Astrocyte (in vitro differentiated cells and primary cell): ENCODE measurements around the gene REPIN1. TPM values are rescaled to one million over a fixed set of nuclear protein-coding genes. Genes with fewer than 3 reads are reported as not detected.

Experiments
- DNase-seq: peaks from one replicate; pipeline ENCODE4 v3.0.0-alpha.2; 2010; ENCODE audit warnings: low read depth
- FAIRE-seq: peaks from 2 replicates; lab custom pipeline; 2011; peaks lifted over from hg19 to GRCh38; lab: Jason Lieb, UNC
- H2AFZ ChIP-seq: 2 replicates; pipeline ENCODE4 v1.6.0; 2012; ENCODE audit warnings: low read depth, low read length, inconsistent platforms
- H3K27ac ChIP-seq: 2 replicates; pipeline ENCODE4 v1.5.1; 2011; ENCODE audit warnings: low read depth, low read length, inconsistent platforms
- H3K27me3 ChIP-seq: 2 replicates; pipeline ENCODE4 v1.6.0; 2011; ENCODE audit warnings: low read length, inconsistent platforms; ENCODE audit not compliant: insufficient read depth
- H3K36me3 ChIP-seq: 2 replicates; pipeline ENCODE4 v1.5.1; 2011; ENCODE audit warnings: low read length, inconsistent platforms; ENCODE audit not compliant: insufficient read depth
- H3K4me1 ChIP-seq: 2 replicates; pipeline ENCODE4 v1.5.1; 2011; ENCODE audit warnings: low read length, inconsistent platforms; ENCODE audit not compliant: insufficient read depth
- H3K4me2 ChIP-seq: 2 replicates; pipeline ENCODE4 v1.6.0; 2012; ENCODE audit warnings: low read length, inconsistent platforms
- H3K4me3 ChIP-seq: 2 replicates; pipeline ENCODE4 v1.5.1; 2011; ENCODE audit warnings: low read depth, mild to moderate bottlenecking, low read length, inconsistent platforms; ENCODE audit not compliant: insufficient read depth
- H3K79me2 ChIP-seq: 2 replicates; pipeline ENCODE4 v1.6.0; 2012; ENCODE audit warnings: mild to moderate bottlenecking, low read length, inconsistent platforms; ENCODE audit not compliant: insufficient read depth
- H3K9ac ChIP-seq: 2 replicates; pipeline ENCODE4 v1.6.0; 2012; ENCODE audit warnings: mild to moderate bottlenecking, low read length, inconsistent platforms
- H3K9me3 ChIP-seq: 2 replicates; pipeline ENCODE4 v1.5.1; 2012; ENCODE audit warnings: low read depth, mild to moderate bottlenecking, low read length, inconsistent platforms; ENCODE audit not compliant: insufficient read depth
- H4K20me1 ChIP-seq: 2 replicates; pipeline ENCODE4 v1.6.0; 2012; ENCODE audit warnings: low read length, inconsistent platforms; ENCODE audit not compliant: insufficient read depth
- H3K27ac Mint-ChIP-seq: one replicate; pipeline ENCODE4 v1.8.0; 2021; ENCODE audit warnings: mild to moderate bottlenecking, mixed read lengths; ENCODE audit not compliant: unreplicated experiment
- H3K27me3 Mint-ChIP-seq: one replicate; pipeline ENCODE4 v1.8.0; 2021; ENCODE audit warnings: low read depth, mixed read lengths; ENCODE audit not compliant: unreplicated experiment
- H3K36me3 Mint-ChIP-seq: one replicate; pipeline ENCODE4 v1.8.0; 2021; ENCODE audit warnings: low read depth, mixed read lengths; ENCODE audit not compliant: unreplicated experiment
- H3K4me1 Mint-ChIP-seq: one replicate; pipeline ENCODE4 v1.8.0; 2021; ENCODE audit warnings: low read depth, mixed read lengths; ENCODE audit not compliant: unreplicated experiment
- H3K4me3 Mint-ChIP-seq: one replicate; pipeline ENCODE4 v1.8.0; 2021; ENCODE audit warnings: mild to moderate bottlenecking, moderate library complexity, mixed read lengths; ENCODE audit not compliant: unreplicated experiment
- H3K9me3 Mint-ChIP-seq: one replicate; pipeline ENCODE4 v1.8.0; 2021; ENCODE audit warnings: mild to moderate bottlenecking, mixed read lengths; ENCODE audit not compliant: unreplicated experiment
- CTCF ChIP-seq: IDR thresholded peaks from 2 replicates; pipeline ENCODE4 v1.5.1; 2011; ENCODE audit warnings: low read depth, mild to moderate bottlenecking, inconsistent platforms, low read length, moderate library complexity; ENCODE audit not compliant: insufficient read depth
- EZH2 ChIP-seq: IDR thresholded peaks from 2 replicates; pipeline ENCODE4 v1.6.1; 2012; ENCODE audit warnings: mild to moderate bottlenecking, low read length, inconsistent platforms; ENCODE audit not compliant: insufficient read depth
- total RNA-seq: library from RNA; stranded (reverse); gene quantifications from 2 replicates; pipeline ENCODE4 v1.2.1, GENCODE V29; 2021

The REPIN1 gene
- total RNA-seq, 1 donor from 2014 or later, result 95.3 TPM

- no peak overlapping the region for H3K4me3 ChIP-seq
- DNase-seq (no peak), FAIRE-seq (no peak)
- peaks cover 3% of the 10 kb centered on the region for H3K27me3 Mint-ChIP-seq
- peaks cover 9% of the 10 kb centered on the region for H3K4me1 Mint-ChIP-seq
- peaks cover 2% of the 10 kb centered on the region for H3K4me1 ChIP-seq
- no peak overlapping the region for H3K4me2 ChIP-seq
- H3K9ac ChIP-seq, result no peak overlapping the region
- no peaks in the 10 kb centered on the region for H3K79me2 ChIP-seq
- H3K4me3 Mint-ChIP-seq, result no peak overlapping the region
- H3K27ac ChIP-seq, result no peak overlapping the region
- H3K9me3 ChIP-seq, result no peaks in the 10 kb centered on the region
- H3K9me3 Mint-ChIP-seq, result no peaks in the 10 kb centered on the region
- H3K27me3 ChIP-seq, result no peaks in the 10 kb centered on the region
- no peaks in the 10 kb centered on the region for H3K36me3 ChIP-seq
- TF ChIP-seq EZH2 (no peak), CTCF (no peak)
- no peak overlapping the region for H2AFZ ChIP-seq
- no peaks in the 10 kb centered on the region for H4K20me1 ChIP-seq
- H3K36me3 Mint-ChIP-seq, result no peaks in the 10 kb centered on the region
- H3K27ac Mint-ChIP-seq, result no peak overlapping the region
These were observed 6.6 kb upstream of the REPIN1 start for GRCh38 chr7:150361807-150362621.

GRCh38 chr7:150363370-150363769, 5.3 kb upstream of the REPIN1 start:
- H3K79me2 ChIP-seq, result no peaks in the 10 kb centered on the region
- peaks cover 9% of the 10 kb centered on the region for H3K4me1 Mint-ChIP-seq
- no peak overlapping the region for H3K27ac Mint-ChIP-seq
- H2AFZ ChIP-seq, result no peak overlapping the region
- no peak overlapping the region for H3K4me2 ChIP-seq
- TF ChIP-seq EZH2, result no peak
- no peak for TF ChIP-seq CTCF
- no peak overlapping the region for H3K27ac ChIP-seq
- no peaks in the 10 kb centered on the region for H3K9me3 ChIP-seq
- H3K4me3 Mint-ChIP-seq, result no peak overlapping the region
- no peaks in the 10 kb centered on the region for H3K27me3 ChIP-seq
- H3K27me3 Mint-ChIP-seq, result peaks cover 3% of the 10 kb centered on the region
- DNase-seq, result no peak
- H3K9ac ChIP-seq, result no peak overlapping the region
- no peak for FAIRE-seq
- H3K4me1 ChIP-seq, result peaks cover 5% of the 10 kb centered on the region
- no peaks in the 10 kb centered on the region for H4K20me1 ChIP-seq
- H3K36me3 ChIP-seq, result no peaks in the 10 kb centered on the region
- no peaks in the 10 kb centered on the region for H3K36me3 Mint-ChIP-seq
- H3K9me3 Mint-ChIP-seq, result no peaks in the 10 kb centered on the region
- no peak overlapping the region for H3K4me3 ChIP-seq

- H3K9ac ChIP-seq, result no peak overlapping the region
- no peak overlapping the region for H3K4me2 ChIP-seq
- H3K27me3 ChIP-seq, result no peaks in the 10 kb centered on the region
- H3K36me3 ChIP-seq, result no peaks in the 10 kb centered on the region
- Mint-ChIP-seq H3K27ac (no peak overlapping the region), H3K36me3 (no peaks in the 10 kb centered on the region), H3K27me3 (peaks cover 3% of the 10 kb centered on the region), H3K4me3 (no peak overlapping the region), H3K4me1 (peaks cover 9% of the 10 kb centered on the region), H3K9me3 (no peaks in the 10 kb centered on the region)
- DNase-seq (no peak), FAIRE-seq (no peak)
- no peaks in the 10 kb centered on the region for H4K20me1 ChIP-seq
- peaks cover under 1% of the 10 kb centered on the region for H3K79me2 ChIP-seq
- no peak overlapping the region for H3K27ac ChIP-seq
- no peaks in the 10 kb centered on the region for H3K9me3 ChIP-seq
- no peak overlapping the region for H2AFZ ChIP-seq
- no peak overlapping the region for H3K4me3 ChIP-seq
- H3K4me1 ChIP-seq, result peaks cover 5% of the 10 kb centered on the region
- TF ChIP-seq EZH2 (no peak), CTCF (no peak)
These were observed 4.8 kb upstream of the REPIN1 start for GRCh38 chr7:150363872-150364271.
